Fibroblast of villous mesenchyme (primary cell): ENCODE measurements around the gene COL5A2. TPM values are rescaled to one million over a fixed set of nuclear protein-coding genes. Genes with fewer than 3 reads are reported as not detected.
A peak's percentile ranks its signal among the peaks of the same experiment; 100 is the strongest.

Source experiments
- DNase-seq: peaks from one replicate; pipeline ENCODE4 v3.0.0-alpha.2; 2010; ENCODE audit warnings: low read depth
- H3K4me3 ChIP-seq: 2 replicates; pipeline ENCODE4 v1.5.1; 2011; ENCODE audit warnings: low read depth, mild to moderate bottlenecking, low read length
- total RNA-seq: library from RNA; depleted of rRNA; stranded (reverse); fragments of >200 nt; gene quantifications from 2 replicates; pipeline ENCODE4 v1.2.3, GENCODE V29; 2012
- TF ChIP-seq, protein P1 (sequence below): IDR thresholded peaks from 2 replicates; pipeline ENCODE4 v1.5.1; 2012; ENCODE audit warnings: low read depth, mild to moderate bottlenecking, low read length; ENCODE audit not compliant: insufficient read depth

The COL5A2 gene
- total RNA-seq, 1 donor, result 693 TPM

DNA sequence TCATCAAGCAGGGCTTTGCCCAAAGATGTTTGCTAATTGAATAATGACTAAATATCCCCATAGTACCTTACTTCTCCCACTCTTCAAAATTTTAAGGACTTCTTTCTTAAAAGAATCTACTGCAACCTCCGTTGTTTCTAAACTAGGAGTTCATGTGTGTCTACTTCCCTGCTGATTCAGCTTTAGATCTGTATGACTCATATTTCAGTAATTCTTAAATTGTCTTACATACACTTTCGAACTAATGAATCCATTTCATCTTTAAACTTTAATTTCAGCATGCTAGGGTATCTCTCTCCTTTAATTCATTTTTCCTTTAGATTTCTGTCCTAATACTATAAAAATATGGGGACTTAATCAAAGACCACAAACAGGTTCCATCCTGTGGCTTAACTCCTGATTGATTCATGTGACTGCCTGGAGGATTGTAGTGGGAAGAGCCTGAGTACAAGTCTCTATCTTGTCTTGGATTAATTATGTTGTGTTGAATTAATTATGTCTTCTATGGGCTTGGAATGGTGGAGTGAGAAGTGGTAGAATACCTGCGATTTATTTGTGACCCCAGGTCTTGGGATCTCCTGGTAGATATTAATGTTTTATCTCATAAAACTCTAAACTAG lies 24.9 kb upstream of the COL5A2 start:
- TF ChIP-seq, protein P1, sequence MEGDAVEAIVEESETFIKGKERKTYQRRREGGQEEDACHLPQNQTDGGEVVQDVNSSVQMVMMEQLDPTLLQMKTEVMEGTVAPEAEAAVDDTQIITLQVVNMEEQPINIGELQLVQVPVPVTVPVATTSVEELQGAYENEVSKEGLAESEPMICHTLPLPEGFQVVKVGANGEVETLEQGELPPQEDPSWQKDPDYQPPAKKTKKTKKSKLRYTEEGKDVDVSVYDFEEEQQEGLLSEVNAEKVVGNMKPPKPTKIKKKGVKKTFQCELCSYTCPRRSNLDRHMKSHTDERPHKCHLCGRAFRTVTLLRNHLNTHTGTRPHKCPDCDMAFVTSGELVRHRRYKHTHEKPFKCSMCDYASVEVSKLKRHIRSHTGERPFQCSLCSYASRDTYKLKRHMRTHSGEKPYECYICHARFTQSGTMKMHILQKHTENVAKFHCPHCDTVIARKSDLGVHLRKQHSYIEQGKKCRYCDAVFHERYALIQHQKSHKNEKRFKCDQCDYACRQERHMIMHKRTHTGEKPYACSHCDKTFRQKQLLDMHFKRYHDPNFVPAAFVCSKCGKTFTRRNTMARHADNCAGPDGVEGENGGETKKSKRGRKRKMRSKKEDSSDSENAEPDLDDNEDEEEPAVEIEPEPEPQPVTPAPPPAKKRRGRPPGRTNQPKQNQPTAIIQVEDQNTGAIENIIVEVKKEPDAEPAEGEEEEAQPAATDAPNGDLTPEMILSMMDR, result no peak
- H3K4me3 ChIP-seq, result peak overlapping the region; percentile 37
- peak; percentile 67 for DNase-seq

DNA sequence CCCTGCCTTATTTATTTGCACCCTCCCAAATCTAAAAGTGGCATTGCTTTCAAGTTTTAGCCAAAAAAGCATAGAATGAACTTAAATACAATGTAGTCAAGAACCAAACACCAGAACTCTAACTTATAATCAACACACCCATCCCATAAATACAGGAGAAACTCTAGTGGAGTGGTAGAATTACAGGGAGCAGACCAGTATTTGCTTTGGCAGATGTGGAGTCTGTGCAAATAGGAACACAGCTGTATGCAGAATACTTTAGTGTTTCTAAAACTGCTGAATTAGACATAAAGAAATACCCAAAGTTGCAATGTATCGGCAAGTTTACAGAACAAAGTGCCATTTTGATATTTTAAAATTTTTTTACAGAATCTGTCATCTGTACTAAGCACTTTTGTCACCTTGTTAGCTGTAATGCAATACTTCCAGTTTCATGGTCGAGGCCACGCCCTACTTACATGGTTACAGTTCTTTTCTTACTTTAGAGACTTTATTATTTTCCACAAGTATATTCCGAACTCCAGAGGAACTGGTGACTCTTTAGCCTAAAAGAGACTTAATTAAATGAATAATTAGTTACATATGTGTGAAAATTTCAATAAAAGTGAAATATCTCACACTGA lies 23.7 kb upstream of the COL5A2 start:
- peak overlapping the region; percentile 22 for H3K4me3 ChIP-seq
- TF ChIP-seq, protein P1, result no peak
- DNase-seq, result peak; percentile 10

DNA sequence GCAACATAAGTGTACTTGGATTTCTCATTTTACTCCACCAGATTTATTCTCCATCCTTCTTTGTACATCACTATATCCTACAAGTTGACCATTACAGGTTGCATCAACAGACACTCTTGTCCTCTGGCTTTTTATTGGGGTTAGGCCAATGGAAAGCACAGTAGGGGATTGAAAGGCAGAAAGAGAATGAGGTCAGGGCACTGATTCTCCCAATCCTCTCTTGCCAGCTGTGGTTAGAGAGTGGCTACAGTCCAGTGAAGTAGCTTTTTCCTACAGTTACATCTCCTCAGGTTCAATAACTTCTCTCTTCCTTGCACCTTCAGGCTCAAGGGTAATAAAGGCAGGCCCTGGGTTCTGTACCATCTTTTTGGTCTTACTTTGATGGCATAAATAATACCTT lies 20.2 kb upstream of the COL5A2 start:
- TF ChIP-seq, protein P1, result no peak
- H3K4me3 ChIP-seq, result no peak overlapping the region
- no peak for DNase-seq

DNA sequence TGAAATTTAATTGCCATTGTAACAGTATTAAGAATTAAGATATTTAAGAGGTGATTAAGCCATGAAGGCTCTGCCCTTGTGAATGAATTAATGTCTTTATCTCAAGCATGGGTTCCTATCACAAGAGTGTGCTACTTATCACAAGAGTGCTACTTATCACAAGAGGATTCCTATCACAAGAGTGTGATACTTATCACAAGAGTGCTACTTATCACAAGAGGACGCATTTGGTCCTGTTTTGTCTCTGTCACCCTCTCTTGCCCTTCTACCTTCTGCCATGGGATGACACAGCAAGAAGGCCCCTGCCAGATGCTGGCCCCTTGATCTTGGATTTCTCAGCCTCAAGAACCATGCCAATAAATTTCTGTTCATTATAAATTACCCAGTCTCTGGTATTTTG lies 13.2 kb upstream of the COL5A2 start:
- DNase-seq, result no peak
- TF ChIP-seq, protein P1, result no peak
- no peak overlapping the region for H3K4me3 ChIP-seq

DNA sequence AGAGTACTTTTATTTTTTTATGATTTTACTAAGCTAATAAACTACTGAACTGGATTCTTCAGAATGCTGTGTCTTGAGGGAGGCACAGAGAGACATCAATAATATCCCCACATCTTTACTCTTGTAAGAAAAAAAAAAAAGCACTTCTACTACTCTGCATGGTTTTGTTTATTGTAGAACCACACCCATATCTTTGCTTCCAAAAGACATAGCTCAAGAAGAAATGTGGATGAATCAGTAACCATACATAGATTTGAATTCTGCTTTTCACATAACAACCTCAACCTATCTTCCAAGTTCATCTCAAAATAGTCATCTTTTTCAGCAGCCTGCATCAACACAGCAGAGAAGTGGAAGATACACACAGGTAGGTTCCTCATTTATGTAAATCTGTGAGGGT lies 12.2 kb upstream of the COL5A2 start:
- peak; percentile 32 for DNase-seq
- TF ChIP-seq, protein P1, result no peak

DNA sequence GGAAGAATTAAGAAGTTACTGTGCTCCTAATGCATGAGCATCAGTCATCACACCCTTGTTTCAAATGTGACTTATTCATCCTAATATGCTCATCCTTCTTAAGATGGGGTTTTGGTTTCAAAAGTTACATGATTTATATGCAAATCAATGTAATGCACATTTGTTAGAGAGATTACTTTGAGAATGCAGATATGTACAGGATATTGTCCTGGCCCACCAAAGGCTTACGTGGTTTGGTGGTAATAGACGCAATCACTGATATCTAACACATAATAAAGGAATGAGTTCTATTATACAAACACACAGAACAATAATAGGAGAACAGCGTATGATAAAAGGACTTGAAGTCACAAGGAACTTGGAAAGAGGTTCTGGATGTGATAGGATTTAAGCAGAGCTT lies 11.1 kb upstream of the COL5A2 start:
- no peak for DNase-seq
- TF ChIP-seq, protein P1, result no peak
- no peak overlapping the region for H3K4me3 ChIP-seq

More for the DNA sequence above, 12.2 kb upstream of the COL5A2 start:
- H3K4me3 ChIP-seq, result no peak overlapping the region
